ENCODE measurements around the gene MGRN1.

The MGRN1 gene

DNA sequence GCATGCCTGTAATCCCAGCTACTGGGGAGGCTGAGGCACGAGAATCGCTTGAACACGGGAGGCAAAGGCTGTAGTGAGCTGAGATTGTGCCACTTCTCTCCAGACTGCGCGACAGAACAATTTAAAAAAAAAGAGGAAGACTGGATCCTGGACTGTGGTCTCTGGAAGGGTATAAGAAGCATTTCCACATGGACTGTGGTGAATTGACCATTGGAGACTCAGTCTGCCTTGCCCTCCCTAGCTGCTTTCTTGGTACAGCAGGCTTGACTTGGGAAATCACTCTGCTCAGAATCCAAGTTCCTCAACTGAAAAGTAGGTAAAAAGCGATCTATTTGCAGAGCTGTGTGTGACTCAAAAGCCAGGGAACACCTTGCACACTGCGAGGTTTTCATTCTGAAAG, 1.0 kb upstream of the MGRN1 start:
- no peak for FAIRE-seq
- TF ChIP-seq, protein P1, sequence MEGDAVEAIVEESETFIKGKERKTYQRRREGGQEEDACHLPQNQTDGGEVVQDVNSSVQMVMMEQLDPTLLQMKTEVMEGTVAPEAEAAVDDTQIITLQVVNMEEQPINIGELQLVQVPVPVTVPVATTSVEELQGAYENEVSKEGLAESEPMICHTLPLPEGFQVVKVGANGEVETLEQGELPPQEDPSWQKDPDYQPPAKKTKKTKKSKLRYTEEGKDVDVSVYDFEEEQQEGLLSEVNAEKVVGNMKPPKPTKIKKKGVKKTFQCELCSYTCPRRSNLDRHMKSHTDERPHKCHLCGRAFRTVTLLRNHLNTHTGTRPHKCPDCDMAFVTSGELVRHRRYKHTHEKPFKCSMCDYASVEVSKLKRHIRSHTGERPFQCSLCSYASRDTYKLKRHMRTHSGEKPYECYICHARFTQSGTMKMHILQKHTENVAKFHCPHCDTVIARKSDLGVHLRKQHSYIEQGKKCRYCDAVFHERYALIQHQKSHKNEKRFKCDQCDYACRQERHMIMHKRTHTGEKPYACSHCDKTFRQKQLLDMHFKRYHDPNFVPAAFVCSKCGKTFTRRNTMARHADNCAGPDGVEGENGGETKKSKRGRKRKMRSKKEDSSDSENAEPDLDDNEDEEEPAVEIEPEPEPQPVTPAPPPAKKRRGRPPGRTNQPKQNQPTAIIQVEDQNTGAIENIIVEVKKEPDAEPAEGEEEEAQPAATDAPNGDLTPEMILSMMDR (IDR thresholded peaks at IDR 0.05; ENCODE audit: insufficient read depth, missing control alignments): no peak
- DNase-seq (ENCODE audit: insufficient read length, low spot score): no peak

DNA sequence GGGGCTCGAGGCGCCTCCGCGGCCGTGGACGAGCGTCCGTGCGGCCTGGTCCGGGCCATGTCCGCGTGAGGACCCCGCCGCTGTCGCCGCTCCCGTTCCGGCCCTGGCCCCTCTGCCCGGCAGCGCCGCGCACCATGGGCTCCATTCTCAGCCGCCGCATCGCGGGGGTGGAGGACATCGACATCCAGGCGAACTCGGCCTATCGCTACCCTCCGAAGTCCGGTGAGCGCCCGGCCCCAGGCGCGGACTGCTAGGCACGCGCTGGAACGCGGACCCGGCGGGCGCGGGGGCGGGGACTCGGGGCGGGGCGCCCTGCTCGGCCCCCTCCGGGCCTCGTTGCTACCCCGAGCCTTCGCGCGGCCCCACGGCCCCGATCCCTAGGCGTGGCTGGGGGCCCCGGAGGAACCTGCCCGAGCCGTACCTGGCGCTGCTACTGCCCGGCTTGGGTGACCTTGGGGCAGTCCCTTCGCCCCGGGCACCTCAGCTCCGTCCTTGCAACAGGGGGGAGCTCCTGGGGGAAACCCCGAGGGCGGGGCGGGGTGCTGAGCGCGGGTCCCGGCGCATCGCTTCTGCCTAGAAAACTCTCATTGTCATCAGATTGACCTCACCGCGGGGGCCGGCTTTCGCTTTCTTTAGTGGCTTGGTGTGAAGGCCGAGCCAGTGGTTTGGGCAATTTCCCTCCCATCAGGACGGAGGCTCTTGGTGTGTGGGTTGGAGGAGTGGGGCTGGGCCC, 367 bp downstream of the MGRN1 start:
- FAIRE-seq (no peak), DNase-seq (ENCODE audit: insufficient read length, low spot score) (no peak)
- TF ChIP-seq, protein P1 (IDR thresholded peaks at IDR 0.05; ENCODE audit: insufficient read depth, missing control alignments): no peak

DNA sequence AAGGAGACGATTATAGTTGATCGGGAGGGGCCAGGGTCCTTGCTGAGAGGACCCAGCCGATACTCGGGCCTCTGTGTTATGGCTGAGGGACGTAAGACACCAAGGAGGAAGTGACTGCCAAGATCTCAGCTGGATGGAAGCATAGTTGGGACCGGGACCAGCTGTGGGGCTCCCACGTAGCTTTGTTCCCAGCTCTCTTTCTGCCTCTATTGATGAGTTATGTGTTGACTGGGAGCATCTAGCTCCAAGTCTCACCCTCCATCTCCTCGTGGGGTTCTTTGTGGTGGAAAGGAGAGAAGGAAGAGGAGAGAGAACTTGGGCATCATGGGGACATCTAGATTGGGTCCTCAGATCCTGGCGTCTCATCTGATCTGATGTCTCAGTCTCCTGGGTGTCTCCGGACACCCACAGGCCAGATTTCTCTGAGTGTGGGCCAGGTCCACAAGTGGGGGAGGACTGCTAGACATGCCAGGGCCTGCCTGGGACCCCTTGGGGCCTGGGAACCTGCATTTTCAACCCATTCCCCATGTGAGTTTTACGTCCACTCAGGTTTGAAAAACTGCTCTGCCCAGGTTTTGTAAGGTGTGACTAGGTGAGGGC, 1.0 kb downstream of the MGRN1 start:
- TF ChIP-seq, protein P1 (IDR thresholded peaks at IDR 0.05; ENCODE audit: insufficient read depth, missing control alignments): no peak
- DNase-seq (ENCODE audit: insufficient read length, low spot score) (no peak), FAIRE-seq (no peak)

DNA sequence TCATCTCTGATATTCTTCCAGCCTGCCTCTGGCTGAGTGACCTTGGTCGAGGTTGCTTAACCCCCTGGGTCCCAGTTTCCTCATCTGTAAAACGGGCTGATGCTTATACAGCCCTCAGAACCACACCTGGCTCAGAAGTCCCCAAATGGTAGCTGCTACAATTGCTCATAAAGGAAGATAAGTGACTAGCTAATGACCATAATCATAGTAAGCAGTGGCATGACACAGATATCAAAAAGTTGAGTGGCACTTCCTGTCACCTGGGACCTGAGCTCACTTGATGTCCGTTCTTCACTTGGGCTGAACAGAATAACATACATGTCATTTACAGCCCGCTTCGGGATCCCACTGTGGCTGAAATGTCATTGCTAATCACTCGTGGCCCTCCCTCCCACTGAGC, 1.8 kb downstream of the MGRN1 start:
- DNase-seq (ENCODE audit: insufficient read length, low spot score) (no peak), FAIRE-seq (no peak)
- TF ChIP-seq, protein P1 (IDR thresholded peaks at IDR 0.05; ENCODE audit: insufficient read depth, missing control alignments): no peak

DNA sequence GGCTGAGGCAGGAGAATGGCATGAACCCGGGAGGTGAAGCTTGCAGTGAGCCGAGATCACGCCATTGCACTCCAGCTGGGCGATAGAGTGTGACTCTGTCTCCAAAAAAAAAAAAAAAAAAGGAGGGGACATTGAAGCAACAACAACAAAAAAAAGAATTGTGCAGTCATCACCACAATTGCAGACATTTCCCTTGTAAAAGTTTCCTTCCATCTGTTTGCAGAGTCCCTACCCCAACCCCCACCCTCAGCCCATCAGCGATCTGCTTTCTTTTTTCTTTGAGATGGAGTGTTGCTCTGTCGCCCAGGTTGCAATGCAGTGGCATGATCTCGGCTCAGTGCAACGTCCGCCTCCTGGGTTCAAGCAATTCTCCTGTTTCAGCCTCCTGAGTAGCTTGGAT, 3.7 kb downstream of the MGRN1 start:
- FAIRE-seq (no peak), DNase-seq (ENCODE audit: insufficient read length, low spot score) (no peak)
- TF ChIP-seq, protein P1 (IDR thresholded peaks at IDR 0.05; ENCODE audit: insufficient read depth, missing control alignments): no peak

DNA sequence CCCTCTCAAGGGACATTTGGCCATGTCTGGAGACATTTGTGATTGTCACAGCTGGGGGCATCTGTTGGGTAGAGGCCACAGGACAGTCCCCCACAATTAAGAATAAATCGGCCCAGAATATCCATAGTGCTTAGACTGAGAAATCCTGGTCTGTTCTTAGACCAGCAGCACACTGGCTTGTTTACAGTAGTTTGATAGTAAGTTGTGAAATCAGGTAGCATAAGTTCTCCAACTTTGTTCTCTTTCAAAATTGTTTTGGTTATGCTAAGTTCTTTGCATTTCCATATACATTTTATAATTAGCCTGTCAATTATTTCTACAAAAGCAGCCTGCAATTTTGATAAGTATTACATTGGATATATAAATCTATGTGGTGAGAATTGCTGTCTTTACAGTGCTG, 6.8 kb downstream of the MGRN1 start:
- DNase-seq (ENCODE audit: insufficient read length, low spot score) (no peak), FAIRE-seq (no peak)
- TF ChIP-seq, protein P1 (IDR thresholded peaks at IDR 0.05; ENCODE audit: insufficient read depth, missing control alignments): no peak
